Osteoblast (primary cell): ENCODE data around the gene MYF5. TPM values are rescaled to one million over a fixed set of nuclear protein-coding genes. Genes with fewer than 3 reads are reported as not detected.

Experiments
- DNase-seq: peaks from one replicate; pipeline ENCODE4 v3.0.0; 2011; ENCODE audit warnings: low spot score, mixed read lengths; ENCODE audit not compliant: insufficient read length; ENCODE audit errors: missing footprints
- H2AFZ ChIP-seq: 2 replicates; pipeline ENCODE4 v1.6.0; 2011; ENCODE audit warnings: mild to moderate bottlenecking, low read length
- H3K27ac ChIP-seq: 2 replicates; pipeline ENCODE4 v1.5.1; 2011; ENCODE audit warnings: mild to moderate bottlenecking, low read depth, low read length, moderate library complexity
- H3K27me3 ChIP-seq: 2 replicates; pipeline ENCODE4 v1.6.0; 2012; ENCODE audit warnings: mild to moderate bottlenecking, control low read depth, inconsistent platforms, low read length, moderate library complexity; ENCODE audit not compliant: insufficient read depth
- H3K36me3 ChIP-seq: 2 replicates; pipeline ENCODE4 v1.5.1; 2011; ENCODE audit warnings: mild to moderate bottlenecking, low read length, control low read depth, moderate library complexity; ENCODE audit not compliant: insufficient read depth
- H3K4me1 ChIP-seq: 2 replicates; pipeline ENCODE4 v1.5.1; 2011; ENCODE audit warnings: mild to moderate bottlenecking, low read length, control low read depth, moderate library complexity; ENCODE audit not compliant: insufficient read depth
- H3K4me2 ChIP-seq: 2 replicates; pipeline ENCODE4 v1.6.0; 2011; ENCODE audit warnings: mild to moderate bottlenecking, low read length; ENCODE audit not compliant: insufficient read depth
- H3K4me3 ChIP-seq: fragments of 200-600 bp; sonication (generic); 3 replicates; pipeline ENCODE4 v1.5.1; 2012; ENCODE audit warnings: mild to moderate bottlenecking, low read length, inconsistent platforms; ENCODE audit not compliant: insufficient read depth
- H3K79me2 ChIP-seq: 2 replicates; pipeline ENCODE4 v1.6.0; 2012; ENCODE audit warnings: mild to moderate bottlenecking, low read length, control low read depth, inconsistent platforms; ENCODE audit not compliant: insufficient read depth
- H3K9me3 ChIP-seq: 2 replicates; pipeline ENCODE4 v1.5.1; 2011; ENCODE audit warnings: low read depth, low read length, control low read depth
- H4K20me1 ChIP-seq: 2 replicates; pipeline ENCODE4 v1.6.0; 2012; ENCODE audit warnings: mild to moderate bottlenecking, low read length, control low read depth; ENCODE audit not compliant: insufficient read depth
- total RNA-seq: library from RNA; depleted of rRNA; stranded (reverse); fragments of >200 nt; gene quantifications from 2 replicates; pipeline ENCODE4 v1.2.3, GENCODE V29; 2012
- TF ChIP-seq, protein P1 (sequence below): IDR thresholded peaks from 2 replicates; pipeline ENCODE4 v1.5.1; 2011; ENCODE audit warnings: mild to moderate bottlenecking, low read depth, low read length, moderate library complexity; ENCODE audit errors: extremely low read depth

MYF5 gene
- total RNA-seq, 1 donor: not detected

- Histone ChIP-seq H3K4me2 (no peak overlapping the region), H4K20me1 (no peaks in the 10 kb centered on the region), H3K9me3 (no peaks in the 10 kb centered on the region), H2AFZ (no peak overlapping the region), H3K4me3 (no peak overlapping the region), H3K27ac (no peak overlapping the region), H3K79me2 (no peaks in the 10 kb centered on the region), H3K27me3 (no peaks in the 10 kb centered on the region), H3K4me1 (no peaks in the 10 kb centered on the region), H3K36me3 (no peaks in the 10 kb centered on the region)
- TF ChIP-seq, protein P1, sequence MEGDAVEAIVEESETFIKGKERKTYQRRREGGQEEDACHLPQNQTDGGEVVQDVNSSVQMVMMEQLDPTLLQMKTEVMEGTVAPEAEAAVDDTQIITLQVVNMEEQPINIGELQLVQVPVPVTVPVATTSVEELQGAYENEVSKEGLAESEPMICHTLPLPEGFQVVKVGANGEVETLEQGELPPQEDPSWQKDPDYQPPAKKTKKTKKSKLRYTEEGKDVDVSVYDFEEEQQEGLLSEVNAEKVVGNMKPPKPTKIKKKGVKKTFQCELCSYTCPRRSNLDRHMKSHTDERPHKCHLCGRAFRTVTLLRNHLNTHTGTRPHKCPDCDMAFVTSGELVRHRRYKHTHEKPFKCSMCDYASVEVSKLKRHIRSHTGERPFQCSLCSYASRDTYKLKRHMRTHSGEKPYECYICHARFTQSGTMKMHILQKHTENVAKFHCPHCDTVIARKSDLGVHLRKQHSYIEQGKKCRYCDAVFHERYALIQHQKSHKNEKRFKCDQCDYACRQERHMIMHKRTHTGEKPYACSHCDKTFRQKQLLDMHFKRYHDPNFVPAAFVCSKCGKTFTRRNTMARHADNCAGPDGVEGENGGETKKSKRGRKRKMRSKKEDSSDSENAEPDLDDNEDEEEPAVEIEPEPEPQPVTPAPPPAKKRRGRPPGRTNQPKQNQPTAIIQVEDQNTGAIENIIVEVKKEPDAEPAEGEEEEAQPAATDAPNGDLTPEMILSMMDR: no peak
- no peak for DNase-seq
Measured at GRCh38 chr12:80677994-80678393, 38.7 kb upstream of the MYF5 start.

DNA sequence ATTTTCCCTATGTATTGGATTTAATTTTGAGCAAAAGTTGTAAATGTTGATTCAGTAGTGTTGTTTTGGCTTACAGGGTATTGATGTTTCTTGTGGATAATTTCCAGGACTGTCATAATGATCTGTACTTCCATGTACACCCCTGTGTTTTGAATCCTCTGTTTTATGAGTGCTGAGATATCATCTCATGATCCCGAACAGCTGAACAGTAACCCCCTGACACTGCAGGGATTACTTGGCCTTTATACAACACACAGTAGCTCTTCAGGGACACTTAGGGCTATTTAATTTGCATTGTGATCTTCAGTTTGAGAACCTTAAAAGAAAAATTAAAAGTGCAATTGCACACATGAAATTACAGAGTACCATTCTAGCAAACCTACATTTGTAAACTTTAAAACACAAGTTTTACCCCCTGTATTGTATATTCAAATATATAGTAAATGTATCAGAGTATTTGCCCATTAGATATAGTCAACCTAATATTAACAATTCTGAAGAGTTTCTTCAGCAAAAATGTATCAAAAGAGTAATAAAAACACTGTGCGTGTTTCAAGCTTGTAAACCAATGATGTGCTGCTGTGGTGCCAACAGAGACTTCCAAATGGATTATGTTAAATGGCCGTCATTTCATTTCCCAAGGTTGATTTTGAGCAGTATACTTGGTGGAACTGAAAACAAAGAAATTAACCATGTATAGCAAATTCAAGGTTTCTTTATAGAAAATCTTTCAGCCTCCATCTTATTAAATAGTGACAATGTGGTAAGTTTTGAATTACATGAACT lies 37.2 kb upstream of the MYF5 start:
- H3K27me3 ChIP-seq: no peaks in the 10 kb centered on the region
- H3K27ac ChIP-seq: no peak overlapping the region
- no peak for DNase-seq
- H4K20me1 ChIP-seq: no peaks in the 10 kb centered on the region
- H3K79me2 ChIP-seq: no peaks in the 10 kb centered on the region
- H3K36me3 ChIP-seq: no peaks in the 10 kb centered on the region
- no peak overlapping the region for H3K4me3 ChIP-seq
- no peaks in the 10 kb centered on the region for H3K9me3 ChIP-seq
- no peaks in the 10 kb centered on the region for H3K4me1 ChIP-seq
- no peak overlapping the region for H2AFZ ChIP-seq
- H3K4me2 ChIP-seq: no peak overlapping the region
- TF ChIP-seq, protein P1: no peak

GRCh38 chr12:80681287-80681686 lies 35.4 kb upstream of the MYF5 start:
- H3K4me3 ChIP-seq: no peak overlapping the region
- no peaks in the 10 kb centered on the region for H4K20me1 ChIP-seq

GRCh38 chr12:80681786-80682185 lies 34.9 kb upstream of the MYF5 start:
- Histone ChIP-seq H3K27me3 (no peaks in the 10 kb centered on the region), H3K27ac (no peak overlapping the region), H2AFZ (no peak overlapping the region), H3K79me2 (no peaks in the 10 kb centered on the region), H3K4me3 (no peak overlapping the region), H3K9me3 (no peaks in the 10 kb centered on the region), H4K20me1 (no peaks in the 10 kb centered on the region), H3K4me1 (no peaks in the 10 kb centered on the region), H3K36me3 (no peaks in the 10 kb centered on the region), H3K4me2 (peak overlapping the region; percentile 26)
- DNase-seq: no peak
- TF ChIP-seq, protein P1: no peak

More at GRCh38 chr12:80681287-80681686, 35.4 kb upstream of the MYF5 start:
- Histone ChIP-seq H3K27ac (no peak overlapping the region), H3K36me3 (no peaks in the 10 kb centered on the region), H3K4me2 (peak overlapping the region; percentile 26), H3K27me3 (no peaks in the 10 kb centered on the region), H3K9me3 (no peaks in the 10 kb centered on the region), H3K79me2 (no peaks in the 10 kb centered on the region), H2AFZ (no peak overlapping the region), H3K4me1 (no peaks in the 10 kb centered on the region)
- no peak for DNase-seq
- TF ChIP-seq, protein P1: no peak
